Erythroblast (primary cell): ENCODE measurements around the gene GNAI2.

Source experiments
- GATA1 ChIP-seq: IDR thresholded peaks from 2 replicates; pipeline ENCODE4 v1.6.1; 2011; ENCODE audit warnings: low read depth, mild to moderate bottlenecking, control low read depth, low read length, moderate library complexity
- POLR2A ChIP-seq: IDR thresholded peaks from 2 replicates; pipeline ENCODE4 v1.6.1; 2011; ENCODE audit warnings: mild to moderate bottlenecking, low read length

- TF ChIP-seq POLR2A (no peak), GATA1 (no peak)
Measured at GRCh38 chr3:50245251-50245745, 9.3 kb downstream of the GNAI2 start.
